ENCODE data around the gene BRPF1.
A peak's percentile ranks its signal among the peaks of the same experiment; 100 is the strongest.

BRPF1 gene

GRCh38 chr3:9780910-9781309 is 49.4 kb downstream of the BRPF1 start:
- DNase-seq (ENCODE audit: insufficient read length, low spot score): no peak
- FAIRE-seq: no peak
- no peak for TF ChIP-seq CTCF (IDR thresholded peaks at IDR 0.05; ENCODE audit: insufficient read depth, missing control alignments)

- no peak for FAIRE-seq
These were observed 50.0 kb downstream of the BRPF1 start for GRCh38 chr3:9781551-9781950.

GRCh38 chr3:9781978-9782603 is 50.6 kb downstream of the BRPF1 start:
- TF ChIP-seq CTCF (IDR thresholded peaks at IDR 0.05; ENCODE audit: insufficient read depth, missing control alignments): no peak
- DNase-seq (ENCODE audit: insufficient read length, low spot score) (no peak), FAIRE-seq (no peak)

More at GRCh38 chr3:9781551-9781950, 50.0 kb downstream of the BRPF1 start:
- DNase-seq (ENCODE audit: insufficient read length, low spot score): no peak
- TF ChIP-seq CTCF (IDR thresholded peaks at IDR 0.05; ENCODE audit: insufficient read depth, missing control alignments): no peak

- DNase-seq (ENCODE audit: insufficient read length, low spot score) (no peak), FAIRE-seq (no peak)
- TF ChIP-seq CTCF (IDR thresholded peaks at IDR 0.05; ENCODE audit: insufficient read depth, missing control alignments): peak; percentile 34
These were observed 51.2 kb downstream of the BRPF1 start for GRCh38 chr3:9782770-9783169.

GRCh38 chr3:9783954-9784353 is 52.4 kb downstream of the BRPF1 start:
- no peak for TF ChIP-seq CTCF (IDR thresholded peaks at IDR 0.05; ENCODE audit: insufficient read depth, missing control alignments)
- no peak for FAIRE-seq
- no peak for DNase-seq (ENCODE audit: insufficient read length, low spot score)

GRCh38 chr3:9784965-9785364 is 53.4 kb downstream of the BRPF1 start:
- DNase-seq (ENCODE audit: insufficient read length, low spot score) (no peak), FAIRE-seq (no peak)
- no peak for TF ChIP-seq CTCF (IDR thresholded peaks at IDR 0.05; ENCODE audit: insufficient read depth, missing control alignments)

- no peak for TF ChIP-seq CTCF (IDR thresholded peaks at IDR 0.05; ENCODE audit: insufficient read depth, missing control alignments)
- FAIRE-seq (no peak), DNase-seq (ENCODE audit: insufficient read length, low spot score) (no peak)
These were observed 54.1 kb downstream of the BRPF1 start for GRCh38 chr3:9785602-9786001.

Measured in D721Med (cell line).